Activated CD4-positive, alpha-beta T cell treated with anti-CD3 and anti-CD28 coated beads for 4 hours (primary cell): Measurements from ENCODE around the gene ZDHHC9.
A peak's percentile ranks its signal among the peaks of the same experiment; 100 is the strongest.

Source experiments
- DNase-seq, 2 donors: peaks; one replicate each; pipeline ENCODE4 v3.0.0-alpha.2; 2020

ZDHHC9 gene

GRCh38 chrX:129761596-129761995 is 82.1 kb downstream of the ZDHHC9 start:
- no peak for DNase-seq

GRCh38 chrX:129760981-129761380 is 82.7 kb downstream of the ZDHHC9 start:
- DNase-seq, result no peak

GRCh38 chrX:129760155-129760554 is 83.5 kb downstream of the ZDHHC9 start:
- no peak for DNase-seq

- DNase-seq, result peak; percentile 47 to 48
Measured at GRCh38 chrX:129759576-129760061, 84.1 kb downstream of the ZDHHC9 start.

GRCh38 chrX:129755779-129756650 is 87.7 kb downstream of the ZDHHC9 start:
- no peak for DNase-seq

GRCh38 chrX:129754056-129755024 is 89.3 kb downstream of the ZDHHC9 start:
- no peak for DNase-seq
